H1 (cell line): ENCODE measurements around the gene ECPAS. TPM values are rescaled to one million over a fixed set of nuclear protein-coding genes. Genes with fewer than 3 reads are reported as not detected.

Source experiments
- CTCF ChIA-PET: fragments of 300-600 bp; sonication (Branson Sonifier 250); formaldehyde crosslinking; loops from one replicate; lab custom pipeline; 2021; ENCODE audit not compliant: partially characterized antibody; lab: Charles Lee
- POLR2A ChIA-PET: fragments of 300-600 bp; sonication (Branson Sonifier 250); formaldehyde crosslinking; loops from one replicate; lab custom pipeline; 2021; ENCODE audit warnings: inconsistent platforms; ENCODE audit not compliant: partially characterized antibody; lab: Charles Lee
- DNase-seq, 2 experiments: peaks; one replicate each; pipeline versions ENCODE4 v3.0.0 to v3.0.0-alpha.2; 2010 to 2022; ENCODE audit warnings: low spot score in 2 of 2, low read depth in 1 of 2, mixed read lengths in 1 of 2
- FAIRE-seq: peaks from 2 replicates; lab custom pipeline; 2011; peaks lifted over from hg19 to GRCh38; lab: Jason Lieb, UNC
- H2AFZ ChIP-seq: 2 replicates; pipeline ENCODE4 v1.8.1; 2012; ENCODE audit warnings: low read length, inconsistent platforms
- H2AK5ac ChIP-seq: 2 replicates; pipeline ENCODE4 v1.6.1; 2013; ENCODE audit warnings: low read depth, low read length
- H2BK120ac ChIP-seq: replicated peaks from 2 replicates; pipeline ENCODE3; 2013; ENCODE audit warnings: low read depth, low read length, inconsistent platforms
- H2BK12ac ChIP-seq: 2 replicates; pipeline ENCODE4 v1.6.1; 2013; ENCODE audit warnings: low read depth, low read length
- H2BK15ac ChIP-seq: 2 replicates; pipeline ENCODE4 v1.6.1; 2013; ENCODE audit warnings: low read length
- H2BK20ac ChIP-seq: 2 replicates; pipeline ENCODE4 v1.6.1; 2013; ENCODE audit warnings: low read length
- H2BK5ac ChIP-seq: 2 replicates; pipeline ENCODE4 v1.6.1; 2013; ENCODE audit warnings: low read depth, low read length
- H3K14ac ChIP-seq: 2 replicates; pipeline ENCODE4 v1.6.1; 2013; ENCODE audit warnings: inconsistent platforms; ENCODE audit not compliant: insufficient read length
- H3K18ac ChIP-seq: 2 replicates; pipeline ENCODE4 v1.6.1; 2013; ENCODE audit warnings: low read length; ENCODE audit errors: extremely low read depth
- H3K23ac ChIP-seq: 2 replicates; pipeline ENCODE4 v1.6.1; 2013; ENCODE audit warnings: inconsistent platforms; ENCODE audit not compliant: insufficient read length
- H3K23me2 ChIP-seq: 2 replicates; pipeline ENCODE4 v1.6.1; 2013; ENCODE audit warnings: low read depth, low read length
- H3K27ac ChIP-seq: 2 replicates; pipeline ENCODE4 v1.6.1; 2011; ENCODE audit warnings: low read depth, low read length, inconsistent platforms
- H3K27me3 ChIP-seq, 4 experiments: replicated peaks in 1 of 4; 1 replicate in 1 of 4; 2 replicates in 3 of 4; pipeline versions ENCODE4 v1.6.1 to v1.8.1; 2011 to 2013; ENCODE audit warnings: low read length in 3 of 4, mild to moderate bottlenecking in 3 of 4, inconsistent platforms in 2 of 4, mixed read lengths in 2 of 4, moderate library complexity in 1 of 4; ENCODE audit not compliant: control insufficient read depth in 3 of 4, insufficient read depth in 3 of 4; ENCODE audit errors: extremely low read depth in 1 of 4
- H3K36me3 ChIP-seq, 4 experiments: 2 replicates each; pipeline versions ENCODE4 v1.6.1 to v1.8.1; 2011 to 2013; ENCODE audit warnings: mild to moderate bottlenecking in 4 of 4, low read length in 3 of 4, moderate library complexity in 2 of 4, control low read depth in 1 of 4, inconsistent platforms in 1 of 4; ENCODE audit not compliant: insufficient read depth in 4 of 4, control insufficient read depth in 2 of 4
- H3K4ac ChIP-seq: replicated peaks from 2 replicates; pipeline ENCODE3; 2013; ENCODE audit warnings: low read length, low read depth, mixed read lengths, inconsistent platforms; ENCODE audit not compliant: insufficient read length
- H3K4me1 ChIP-seq, 4 experiments: replicated peaks in 1 of 4; 1 replicate in 1 of 4; 2 replicates in 3 of 4; pipeline versions ENCODE4 v1.6.1 to v1.8.1; 2011 to 2013; ENCODE audit warnings: low read length in 3 of 4, inconsistent platforms in 2 of 4, mixed read lengths in 1 of 4; ENCODE audit not compliant: insufficient read depth in 4 of 4, control insufficient read depth in 3 of 4
- H3K4me2 ChIP-seq, 2 experiments: 2 replicates each; pipeline versions ENCODE4 v1.6.1 to v1.8.1; 2011 to 2013; ENCODE audit warnings: low read depth in 2 of 2, low read length in 2 of 2, control low read depth in 1 of 2, inconsistent platforms in 1 of 2, mild to moderate bottlenecking in 1 of 2; ENCODE audit not compliant: insufficient read depth in 1 of 2
- H3K4me3 ChIP-seq, 4 experiments: fragments of 200-600, 300-600 bp in 1 of 4; sonication (generic), shearing (Covaris generic), sonication (Bioruptor Twin) in 1 of 4; 2 replicates each; pipeline versions ENCODE4 v1.5.1 to v1.8.1; 2011 to 2016; ENCODE audit warnings: low read length in 4 of 4, low read depth in 3 of 4, control low read depth in 2 of 4, inconsistent platforms in 2 of 4, mild to moderate bottlenecking in 2 of 4, mixed read lengths in 1 of 4, moderate library complexity in 1 of 4; ENCODE audit not compliant: insufficient read depth in 2 of 4; ENCODE audit errors: extremely low read depth in 1 of 4
- H3K56ac ChIP-seq: replicated peaks from 2 replicates; pipeline ENCODE3; 2013; ENCODE audit warnings: low read depth, mild to moderate bottlenecking, mixed read lengths, low read length, inconsistent platforms; ENCODE audit not compliant: insufficient read length
- H3K79me1 ChIP-seq: 2 replicates; pipeline ENCODE4 v1.6.1; 2013; ENCODE audit warnings: low read depth, low read length, control low read depth
- H3K79me2 ChIP-seq, 2 experiments: 2 replicates each; pipeline versions ENCODE4 v1.6.1 to v1.8.1; 2012 to 2013; ENCODE audit warnings: low read length in 2 of 2, mild to moderate bottlenecking in 2 of 2, inconsistent platforms in 1 of 2; ENCODE audit not compliant: insufficient read depth in 2 of 2, control insufficient read depth in 1 of 2
- H3K9ac ChIP-seq, 4 experiments: replicated peaks in 1 of 4; 1 replicate in 1 of 4; 2 replicates in 3 of 4; pipeline versions ENCODE4 v1.6.1 to v1.8.1; 2011 to 2013; ENCODE audit warnings: low read depth in 3 of 4, low read length in 3 of 4, control low read depth in 2 of 4, mild to moderate bottlenecking in 2 of 4, moderate library complexity in 2 of 4, inconsistent platforms in 1 of 4; ENCODE audit errors: extremely low read depth in 1 of 4
- H3K9me3 ChIP-seq, 2 experiments: 2 replicates each; pipeline versions ENCODE4 v1.6.1 to v1.8.1; 2012 to 2013; ENCODE audit warnings: mild to moderate bottlenecking in 2 of 2, moderate library complexity in 2 of 2, control low read depth in 1 of 2, inconsistent platforms in 1 of 2, low read depth in 1 of 2, low read length in 1 of 2, mixed read lengths in 1 of 2; ENCODE audit not compliant: insufficient read depth in 2 of 2
- H4K20me1 ChIP-seq, 2 experiments: replicated peaks in 1 of 2; 2 replicates each; pipeline versions ENCODE3 to v1.8.1; 2011 to 2013; ENCODE audit warnings: inconsistent platforms in 2 of 2, low read length in 2 of 2, mild to moderate bottlenecking in 1 of 2; ENCODE audit not compliant: insufficient read depth in 2 of 2, control insufficient read depth in 1 of 2
- H4K5ac ChIP-seq: 2 replicates; pipeline ENCODE4 v1.6.1; 2013; ENCODE audit warnings: low read length, low read depth, mixed read lengths, inconsistent platforms; ENCODE audit not compliant: insufficient read length
- H4K8ac ChIP-seq: 2 replicates; pipeline ENCODE4 v1.8.0; 2013; ENCODE audit warnings: mild to moderate bottlenecking, moderate library complexity, low read length, inconsistent platforms; ENCODE audit not compliant: insufficient read depth; ENCODE audit errors: extremely low read depth
- H4K91ac ChIP-seq: replicated peaks from 2 replicates; pipeline ENCODE3; 2013; ENCODE audit warnings: low read length, mixed read lengths, inconsistent platforms; ENCODE audit not compliant: insufficient read length
- CHD1 ChIP-seq: IDR thresholded peaks from 2 replicates; pipeline ENCODE4 v1.6.1; 2012; ENCODE audit warnings: low read depth, low read length, improper control_type of control experiment
- CTBP2 ChIP-seq: IDR thresholded peaks from 2 replicates; pipeline ENCODE4 v1.7.0; 2011; ENCODE audit warnings: borderline replicate concordance, mild to moderate bottlenecking, moderate library complexity, mixed read lengths, low read length; ENCODE audit not compliant: insufficient read depth, insufficient read length
- JUN ChIP-seq: IDR thresholded peaks from 2 replicates; pipeline ENCODE4 v1.6.1; 2011; ENCODE audit warnings: low read depth, mild to moderate bottlenecking, improper control_type of control experiment, low read length
- SIRT6 ChIP-seq: IDR thresholded peaks from one replicate; pipeline ENCODE4 v1.7.1; 2012; ENCODE audit warnings: low read length, inconsistent platforms
- SP4 ChIP-seq: IDR thresholded peaks from 2 replicates; pipeline ENCODE4 v1.6.1; 2012; ENCODE audit warnings: low read length, inconsistent platforms
- TCF12 ChIP-seq: IDR thresholded peaks from 2 replicates; pipeline ENCODE4 v1.6.1; 2011; ENCODE audit warnings: low read depth, mild to moderate bottlenecking, low read length
- ZNF274 ChIP-seq: IDR thresholded peaks from 2 replicates; pipeline ENCODE4 v1.7.0; 2012; ENCODE audit warnings: low read length, borderline replicate concordance; ENCODE audit errors: extremely low read depth
- WGBS, 2 experiments: shearing (Covaris generic) in 1 of 2; methylation state at CpG; one replicate each; pipeline versions ENCODE4 v1.1.6 to v1.1.7; 2013 to 2015; ENCODE audit warnings: low lambda C conversion rate in 2 of 2, mixed read lengths in 2 of 2, inconsistent platforms in 1 of 2, low coverage in 1 of 2, missing lambda C conversion rate in 1 of 2; ENCODE audit not compliant: insufficient replicate concordance in 2 of 2, insufficient coverage in 1 of 2, insufficient read length in 1 of 2; ENCODE audit errors: extremely low coverage in 1 of 2, missing lambda C conversion rate in 1 of 2; 5-methylcytosine and 5-hydroxymethylcytosine counted together
- polyA plus RNA-seq, 7 experiments: library from polyadenylated mRNA; depleted of rRNA in 3 of 7; stranded (reverse) in 5 of 7; unstranded in 2 of 7; fragments of >200 nt in 5 of 7; fragments of 200-250 nt in 2 of 7; gene quantifications; 1 replicate in 5 of 7; 2 replicates in 1 of 7; 4 replicates in 1 of 7; pipeline versions ENCODE4 v1.2.1 to v1.2.3, GENCODE V29; 2011 to 2013; ENCODE audit warnings: missing spikeins in 2 of 7, mixed read lengths in 2 of 7
- total RNA-seq: library from RNA; stranded (reverse); fragmentation: NEBNext Ultra II Directional; extraction: Animal tissue kit (Norgen Biotek cat#: 25700); gene quantifications from 2 replicates; pipeline ENCODE4 v1.2.1, GENCODE V29; 2021

Gene ECPAS
- total and polyA plus RNA-seq, 2 of the 8 experiments (the other 6 are each of a cell fraction or from before 2014, with no cell fraction given), result 20.9 to 131 TPM

DNA sequence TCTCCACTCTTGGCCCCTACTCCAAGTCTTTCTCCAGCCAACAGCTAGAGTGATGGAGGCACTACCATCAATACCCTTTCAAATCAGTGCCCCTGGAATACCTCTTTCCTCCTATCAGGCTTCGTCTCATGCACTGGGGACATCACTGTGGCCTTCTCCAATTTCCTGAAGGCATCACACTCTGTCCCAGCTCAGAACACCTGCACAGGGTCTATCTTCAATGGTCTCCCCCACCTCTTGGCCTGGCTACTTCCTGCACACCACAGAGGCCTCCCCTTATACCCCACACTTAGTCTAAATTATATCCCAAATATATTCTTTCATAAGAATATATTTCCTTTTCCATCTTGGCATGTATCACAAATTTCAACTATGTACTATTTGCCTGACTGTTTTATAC, 34.5 kb downstream of the ECPAS start:
- Histone ChIP-seq H2AK5ac (no peak overlapping the region), H3K14ac (no peak overlapping the region), H4K5ac (no peak overlapping the region), H3K27ac (no peak overlapping the region), H2BK5ac (no peak overlapping the region), H2AFZ (no peak overlapping the region), H3K4ac (no peak overlapping the region), H3K23ac (no peak overlapping the region), H4K91ac (no peak overlapping the region), H3K36me3 (peaks cover 0 to 5% (median 3%) of the 10 kb centered on the region in 4 experiments; a peak in 2 of 8 replicates), H2BK120ac (no peak overlapping the region), H3K23me2 (no peaks in the 10 kb centered on the region), H4K20me1 (no peaks in the 10 kb centered on the region), H2BK20ac (no peak overlapping the region), H3K4me3 (no peak overlapping the region), H2BK12ac (no peak overlapping the region), H3K4me2 (no peak overlapping the region), H3K79me1 (peaks cover 2% of the 10 kb centered on the region; the same call in 1 of the 2 replicates), H3K27me3 (no peaks in the 10 kb centered on the region), H4K8ac (no peak overlapping the region), H3K4me1 (peaks cover 0 to 5% (median 2%) of the 10 kb centered on the region in 4 experiments; a peak in 3 of 7 replicates), H3K9me3 (no peaks in the 10 kb centered on the region), H3K9ac (no peak overlapping the region), H3K18ac (no peak overlapping the region), H2BK15ac (no peak overlapping the region), H3K79me2 (peaks cover 0 to 45% of the 10 kb centered on the region in 2 experiments; a peak in 2 of 4 replicates), H3K56ac (no peak overlapping the region)
- DNase-seq, result no peak
- WGBS, 2 experiments, result 89% methylated on average over 1 of the region's 1 CpG; no CpG with 5 or more reads in 1 of the 2 experiments
- CTCF ChIA-PET, result no interaction called here
- POLR2A ChIA-PET, result no interaction called here
- no peak for FAIRE-seq
- TF ChIP-seq JUN (no peak), ZNF274 (no peak), CHD1 (no peak), SIRT6 (no peak), CTBP2 (no peak), TCF12 (no peak), SP4 (no peak)
